NOMO-1 (cell line): Measurements from ENCODE around the gene IKZF4.
A peak's percentile ranks its signal among the peaks of the same experiment; 100 is the strongest.
"Not testable (repeated sequence)": the region's sequence is repeated elsewhere in the genome, so short reads cannot be mapped to it uniquely, and the experiment has no call there.

Source experiments
- DNase-seq, 2 experiments: peaks; one replicate each; lab custom pipeline; 2025; ENCODE audit not compliant: unreplicated experiment in 2 of 2; lab: John Stamatoyannopoulos, UW

The IKZF4 gene

DNA sequence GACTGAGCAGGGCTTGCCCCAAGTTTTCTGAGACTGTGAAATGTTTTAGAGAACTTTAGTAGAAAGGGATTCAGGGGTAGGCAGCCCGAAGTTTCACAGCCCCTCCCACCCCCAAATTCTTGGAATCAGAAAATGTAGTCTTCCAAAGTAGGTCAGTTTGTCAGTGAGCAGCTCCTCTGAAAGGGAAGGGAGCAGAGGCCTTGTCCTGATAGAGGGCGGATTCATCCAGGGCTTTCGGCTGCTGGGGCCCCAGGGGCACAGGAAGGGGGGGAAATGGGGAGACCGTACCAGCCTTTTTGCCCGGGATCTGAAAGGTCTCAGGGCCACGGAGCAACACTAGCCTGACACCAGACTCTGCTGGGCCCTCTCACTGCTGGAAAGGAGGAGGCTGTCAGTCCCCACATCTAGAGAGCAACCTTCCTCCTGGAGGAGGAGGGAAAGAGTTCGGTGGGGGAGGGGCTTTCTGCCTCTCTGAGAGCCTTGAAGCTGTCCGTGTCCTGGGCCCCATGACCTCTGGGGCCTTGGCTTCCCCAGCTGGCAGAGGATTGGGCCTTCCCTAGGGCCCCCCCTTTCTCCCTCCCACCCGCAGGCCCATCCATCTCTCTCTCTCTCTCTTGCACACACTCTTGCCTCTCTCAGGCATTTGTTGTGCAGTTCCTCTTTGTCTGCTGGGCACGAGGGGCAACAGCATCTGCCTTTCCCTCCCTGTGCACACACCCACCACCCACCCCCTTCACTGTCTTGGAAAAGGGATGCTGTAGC, at the start of gene IKZF4:
Gene IKZF4 (plus strand): TSS at position 621 of the 762 bp plus-strand sequence. CDS start 451 bp downstream, outside the sequence.
- DNase-seq = peak; percentile 12 to 19

GRCh38 chr12:55972042-55972441, 48.8 kb upstream of the IKZF4 start:
- no peak for DNase-seq

- DNase-seq = no peak
These were observed 48.4 kb upstream of the IKZF4 start for GRCh38 chr12:55972456-55972855.

DNA sequence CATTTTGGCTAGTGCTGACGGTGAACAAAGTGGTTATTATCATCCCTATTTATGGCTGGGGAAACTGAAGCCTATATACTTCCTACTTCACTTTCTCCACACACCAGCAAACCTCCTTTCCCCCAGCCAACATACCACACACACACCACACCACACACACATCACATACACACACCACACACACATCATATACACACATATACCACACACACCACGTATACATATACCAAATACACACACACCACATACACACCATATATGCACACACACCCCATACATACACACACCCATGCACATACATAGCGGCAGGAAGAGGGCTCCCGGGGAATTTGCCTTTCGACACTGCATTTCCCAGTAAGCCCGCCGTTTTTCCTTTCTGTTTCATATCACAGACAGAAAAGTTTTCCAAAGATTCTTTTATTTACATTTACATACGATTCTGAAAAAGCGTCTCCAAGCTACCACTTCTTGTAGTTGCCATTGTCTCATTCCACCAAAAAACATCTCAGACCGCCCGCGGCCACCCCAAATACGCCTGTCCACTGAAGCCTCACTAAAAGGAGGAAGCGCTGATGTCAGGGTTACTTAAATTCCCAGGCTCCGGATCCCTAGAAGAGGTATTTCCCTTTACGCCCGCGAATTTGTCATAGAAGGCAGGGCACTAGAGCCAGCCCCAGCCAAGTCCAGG, 47.8 kb upstream of the IKZF4 start:
- DNase-seq = no peak

- peak; percentile 100 for DNase-seq
These were observed 47.1 kb upstream of the IKZF4 start, which contains the start of gene RAB5B for GRCh38 chr12:55973599-55974307. Gene RAB5B (plus strand): TSS chr12:55974078. CDS start chr12:55986961, 12,883 bp downstream.

DNA sequence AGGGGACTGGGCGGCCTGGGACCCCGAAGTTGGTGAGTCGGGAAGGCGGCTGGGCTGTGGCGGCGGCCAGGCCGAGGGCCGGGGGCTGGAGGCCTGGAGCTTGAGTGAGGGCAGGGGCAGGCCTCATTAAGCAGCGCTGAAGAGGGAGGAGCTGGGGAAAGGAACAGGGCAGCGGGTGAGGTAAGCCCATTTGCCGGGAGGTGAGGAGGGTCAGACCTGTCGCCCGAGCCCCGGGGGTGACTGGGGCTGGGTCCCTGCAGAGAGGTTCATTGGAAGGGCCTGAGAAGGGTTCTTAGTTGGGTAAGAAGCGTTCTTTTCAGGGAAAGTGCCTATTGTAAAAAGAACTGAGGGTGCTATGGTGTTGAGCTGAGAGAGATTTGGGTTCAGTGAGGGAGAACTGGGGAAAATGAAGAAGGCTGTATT, 46.5 kb upstream of the IKZF4 start:
- peak; percentile 30 to 51 for DNase-seq

DNA sequence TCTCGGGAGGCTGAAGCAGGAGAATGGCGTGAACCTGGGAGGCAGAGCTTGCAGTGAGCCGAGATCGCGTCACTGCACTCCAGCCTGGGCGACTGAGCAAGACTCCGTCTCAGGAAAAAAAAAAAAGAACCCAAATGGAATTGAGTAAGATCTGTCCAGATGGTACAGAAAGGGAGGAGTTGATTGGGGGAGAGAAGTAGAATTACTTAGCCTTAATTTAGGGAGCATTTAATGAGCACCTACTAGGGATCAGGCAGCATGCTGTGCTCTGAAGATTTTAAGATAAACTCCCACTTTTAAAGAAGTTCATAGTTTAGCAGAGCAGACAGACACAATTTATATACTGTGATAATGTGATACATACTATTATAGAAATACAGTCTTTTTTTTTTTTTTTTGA, 42.5 kb upstream of the IKZF4 start:
- DNase-seq = no peak

- DNase-seq = no peak
These were observed 41.8 kb upstream of the IKZF4 start for GRCh38 chr12:55979069-55979468.

- not testable (repeated sequence) for DNase-seq
These were observed 39.0 kb upstream of the IKZF4 start for GRCh38 chr12:55981882-55982281.

DNA sequence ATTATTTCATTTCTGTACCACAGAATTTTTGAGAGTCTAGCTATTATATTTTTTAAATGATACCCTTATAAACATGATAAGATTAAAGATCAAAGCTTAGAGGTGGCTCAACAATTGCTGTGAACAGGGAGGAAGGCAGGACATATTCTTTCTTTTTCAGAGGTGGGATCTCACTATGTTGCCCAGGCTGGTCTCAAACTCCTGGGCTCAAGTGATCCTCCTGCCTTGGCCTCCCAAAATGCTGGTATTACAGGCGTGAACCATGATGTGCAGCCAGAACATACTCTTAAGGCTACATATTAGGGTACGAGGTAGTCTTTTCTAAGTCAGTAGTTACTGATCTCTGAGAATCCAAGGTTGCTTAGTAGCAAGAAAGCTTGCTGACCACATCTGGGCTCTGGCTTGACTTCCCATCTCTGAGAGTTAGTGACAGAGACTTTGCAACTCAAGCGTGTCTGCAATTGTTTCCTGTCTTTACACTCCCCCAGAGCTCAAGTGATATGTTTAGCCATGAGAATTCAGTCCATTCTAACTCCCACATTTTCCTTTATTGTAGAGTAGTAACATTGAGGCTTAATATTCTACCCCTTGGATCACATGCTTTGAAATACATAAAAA, 38.4 kb upstream of the IKZF4 start:
- DNase-seq = no peak

DNA sequence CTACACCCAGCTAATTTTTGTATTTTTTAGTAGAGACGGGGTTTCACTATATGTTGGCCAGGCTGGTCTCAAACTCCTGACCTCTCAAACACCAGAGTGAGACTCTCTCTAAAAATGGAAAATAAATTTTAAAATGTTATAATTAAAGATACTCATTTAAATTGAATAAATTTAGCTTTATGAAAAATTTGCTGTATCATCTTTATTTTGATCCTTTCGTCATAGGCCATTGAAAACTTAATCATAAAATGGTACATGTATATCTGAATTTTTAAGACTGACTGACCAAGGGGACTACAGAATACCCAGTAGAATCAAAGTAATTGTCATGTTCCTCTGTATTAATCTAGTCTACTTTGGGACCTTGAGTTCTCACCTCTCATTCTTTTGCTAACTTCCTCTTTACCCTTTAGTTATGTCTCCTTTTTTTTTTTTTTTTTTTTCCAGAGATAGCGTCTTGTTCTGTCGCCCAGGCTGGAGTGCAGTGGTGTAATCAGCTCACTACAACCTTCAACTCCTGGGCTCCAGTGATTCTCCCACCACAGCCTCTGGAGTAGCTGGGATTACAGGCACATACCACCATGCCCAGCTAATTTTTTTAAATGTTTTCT, 37.5 kb upstream of the IKZF4 start:
- peak in 1 of 2 experiments; percentile 31 for DNase-seq

DNA sequence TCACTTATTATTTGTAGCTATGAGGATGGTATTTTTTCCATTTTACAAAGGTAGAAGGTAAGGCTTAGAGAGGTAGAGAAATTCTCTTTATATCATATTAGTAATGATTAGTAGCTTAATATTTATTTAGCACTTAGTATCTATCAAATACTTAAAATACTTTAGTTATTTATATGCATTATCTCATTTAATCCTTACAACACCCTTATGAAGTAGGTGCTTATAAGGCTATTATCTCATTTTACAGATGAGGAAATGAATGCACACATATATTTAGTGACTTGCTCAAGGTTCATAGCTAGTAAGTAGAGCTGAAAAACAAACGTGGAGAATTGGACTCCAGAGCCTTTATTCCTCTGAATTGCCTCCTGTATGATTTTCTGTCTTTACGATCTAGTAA, 36.0 kb upstream of the IKZF4 start:
- no peak for DNase-seq

GRCh38 chr12:55985341-55985740, 35.5 kb upstream of the IKZF4 start:
- no peak for DNase-seq

DNA sequence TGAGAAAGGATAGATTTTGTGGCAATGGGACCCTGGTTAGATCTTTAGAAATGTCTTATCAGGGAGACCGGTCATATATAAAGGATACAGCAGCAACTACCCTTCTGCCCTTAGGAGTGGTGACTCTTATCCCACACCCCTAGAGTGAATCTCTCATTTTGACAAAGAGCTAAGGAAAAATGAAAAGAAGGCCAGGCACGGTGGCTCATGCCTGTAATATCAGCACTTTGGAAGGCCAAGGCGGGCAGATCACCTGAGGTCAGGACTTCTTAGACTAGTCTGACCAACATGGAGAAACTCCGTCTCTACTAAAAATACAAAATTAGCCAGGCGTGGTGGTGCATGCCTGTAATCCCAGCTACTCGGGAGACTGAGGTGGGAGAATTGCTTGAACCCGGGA, 34.9 kb upstream of the IKZF4 start:
- DNase-seq = not testable (repeated sequence)

GRCh38 chr12:55991110-55991509, 29.7 kb upstream of the IKZF4 start:
- no peak for DNase-seq

DNA sequence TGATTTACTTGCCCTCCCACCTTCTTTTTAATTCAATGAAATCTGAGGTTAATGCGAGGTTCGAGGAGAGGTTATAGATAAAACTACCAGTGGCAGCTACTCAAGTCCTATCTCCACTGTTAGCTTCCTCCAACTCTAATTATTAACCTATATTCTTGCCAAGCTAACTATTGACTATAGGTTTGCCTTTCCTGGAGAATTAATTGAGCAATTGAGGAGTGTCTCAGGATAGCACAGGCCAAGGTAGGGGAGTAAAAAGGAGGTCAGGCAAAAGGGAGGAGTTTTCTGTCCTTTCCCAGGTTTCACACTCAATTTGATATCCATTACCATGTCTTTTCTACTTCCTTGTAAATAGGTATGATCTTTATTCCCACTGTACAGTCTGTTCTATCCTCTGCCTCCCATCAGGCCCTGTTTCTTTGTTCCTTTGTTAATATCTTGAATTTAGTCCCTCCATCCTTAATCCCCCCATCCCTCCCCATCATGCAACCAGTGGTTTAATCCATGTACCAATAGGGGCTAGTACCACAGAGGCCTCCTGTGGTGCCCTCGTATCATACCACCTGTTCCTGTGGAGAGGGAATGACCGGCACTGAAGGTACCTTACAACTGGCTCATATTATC, 27.5 kb upstream of the IKZF4 start:
- DNase-seq = no peak

DNA sequence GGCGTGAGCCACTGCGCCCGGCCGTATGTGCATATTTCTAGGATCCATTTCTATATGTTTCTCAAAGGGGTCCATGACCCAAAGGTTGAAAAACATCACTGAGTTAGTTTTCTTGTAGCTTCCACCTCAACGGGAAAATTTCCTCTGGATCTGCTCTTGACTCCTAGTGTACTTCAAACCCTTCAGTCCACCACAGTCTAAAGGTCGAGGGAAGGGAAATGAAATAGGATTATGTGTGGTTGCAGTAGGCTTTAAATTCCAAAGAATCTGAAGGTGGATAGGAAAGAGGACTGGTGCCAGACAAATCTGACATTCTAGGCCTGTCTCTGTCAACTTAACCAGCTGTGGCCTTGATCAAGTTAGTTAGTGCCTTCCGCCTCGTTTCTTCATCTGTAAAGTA, 25.5 kb upstream of the IKZF4 start:
- DNase-seq = no peak

DNA sequence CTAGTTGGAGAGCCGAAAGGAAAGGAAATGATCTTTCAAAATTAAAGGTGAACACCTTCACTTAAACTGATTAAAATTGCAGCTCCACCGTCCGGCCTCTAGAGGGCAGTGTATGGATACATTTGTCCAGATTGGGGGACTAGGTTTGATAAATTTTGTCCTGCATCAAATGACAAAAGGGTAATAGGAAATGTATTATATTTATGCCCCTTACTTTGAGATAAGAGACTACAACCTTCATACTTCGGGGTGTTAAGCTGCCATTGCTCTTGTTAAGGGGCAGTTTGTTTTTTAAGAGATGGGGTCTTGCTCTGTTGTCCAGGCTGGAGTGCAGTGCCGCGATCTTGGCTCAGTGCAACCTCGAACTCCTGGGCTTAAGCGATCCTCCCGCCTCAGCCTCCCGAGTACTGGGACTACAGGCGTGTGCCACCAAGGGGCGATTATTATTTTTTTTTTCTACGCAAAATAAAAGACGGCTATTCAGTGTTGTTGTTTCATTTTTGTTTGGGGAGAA, 24.6 kb upstream of the IKZF4 start:
- DNase-seq = peak; percentile 43 to 68

DNA sequence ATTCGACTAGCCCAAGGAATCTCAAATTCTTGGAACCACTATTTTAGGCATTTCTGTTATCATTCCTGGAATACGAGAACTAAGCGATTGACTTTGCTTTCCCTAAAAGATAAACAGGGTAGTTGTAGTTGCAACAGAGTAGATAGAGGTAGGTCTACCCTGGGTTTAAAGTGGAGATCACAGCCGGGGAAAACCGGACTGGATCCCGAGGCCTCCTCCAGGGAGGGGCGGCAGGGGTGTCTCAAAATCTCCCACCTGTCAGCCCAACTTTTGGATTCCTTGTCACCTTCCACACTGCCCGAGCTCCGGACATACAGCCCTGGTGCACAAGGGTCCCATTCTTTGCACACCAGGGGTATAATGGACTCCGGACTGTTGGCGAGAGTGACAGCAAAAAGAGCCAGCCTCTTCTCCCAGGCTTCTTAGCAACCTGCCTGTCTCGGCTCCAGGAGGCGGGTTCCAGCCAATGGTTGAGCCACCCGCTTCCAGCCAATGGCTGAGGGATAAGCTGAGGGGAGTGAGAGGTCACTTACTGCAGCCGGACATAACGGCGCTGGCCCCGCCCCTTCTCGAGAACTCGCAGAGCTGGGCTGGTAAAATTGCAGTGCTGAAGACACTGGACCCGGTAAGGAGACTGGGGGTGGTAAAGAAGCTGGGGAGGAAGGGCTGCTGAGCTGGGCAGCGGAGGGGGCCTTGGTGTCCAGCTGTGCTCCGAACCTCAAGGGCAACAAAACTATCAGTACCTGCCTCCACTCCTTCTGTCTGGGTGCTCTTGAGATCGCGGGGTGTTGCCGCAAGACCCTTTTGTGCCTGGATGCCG, 23.9 kb upstream of the IKZF4 start, which contains the start of gene SUOX:
Gene SUOX (plus strand): TSS at position 562 of the 820 bp plus-strand sequence. CDS start 4,946 bp downstream, outside the sequence.
- peak; percentile 90 to 97 for DNase-seq
